Measurements from ENCODE around the gene ZBTB38. TPM values are rescaled to one million over a fixed set of nuclear protein-coding genes. Genes with fewer than 3 reads are reported as not detected.

The ZBTB38 gene
- total and polyA plus RNA-seq, 2 of the 13 experiments (the other 11 are each of a cell fraction or from before 2014, with no cell fraction given) = 26.8 to 51.7 TPM

DNA sequence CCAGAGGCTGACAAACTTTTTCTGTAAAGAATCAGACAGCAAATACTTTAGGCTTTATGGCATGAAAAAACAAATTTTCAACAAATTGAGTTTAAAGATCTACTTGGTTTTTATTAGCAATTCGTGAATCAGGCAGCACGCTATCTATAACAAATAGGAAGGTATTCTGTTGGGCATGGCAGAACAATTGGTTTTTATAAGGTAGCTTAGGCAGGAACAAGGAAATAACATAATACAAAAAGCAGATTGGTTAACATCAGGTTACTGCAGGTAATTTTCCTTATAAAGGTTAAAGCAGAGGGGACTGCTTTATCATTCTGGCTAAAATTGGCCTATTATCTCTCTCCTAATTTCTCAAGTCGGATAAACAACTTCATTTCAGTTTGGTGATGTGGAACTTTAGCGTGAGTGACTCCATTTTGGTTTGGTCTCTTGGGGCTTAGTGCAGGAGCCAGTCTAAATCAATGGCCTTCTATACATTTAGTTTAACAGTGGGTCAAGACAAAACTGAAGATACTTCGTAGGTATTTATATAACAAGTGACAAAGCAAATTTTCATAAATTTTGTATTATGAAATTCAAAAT, 26.8 kb downstream of the ZBTB38 start:
- H3K4me1 ChIP-seq (ENCODE audit: insufficient read depth, low read length) = peaks cover 42% of the 10 kb centered on the region
- TF ChIP-seq, protein P1, sequence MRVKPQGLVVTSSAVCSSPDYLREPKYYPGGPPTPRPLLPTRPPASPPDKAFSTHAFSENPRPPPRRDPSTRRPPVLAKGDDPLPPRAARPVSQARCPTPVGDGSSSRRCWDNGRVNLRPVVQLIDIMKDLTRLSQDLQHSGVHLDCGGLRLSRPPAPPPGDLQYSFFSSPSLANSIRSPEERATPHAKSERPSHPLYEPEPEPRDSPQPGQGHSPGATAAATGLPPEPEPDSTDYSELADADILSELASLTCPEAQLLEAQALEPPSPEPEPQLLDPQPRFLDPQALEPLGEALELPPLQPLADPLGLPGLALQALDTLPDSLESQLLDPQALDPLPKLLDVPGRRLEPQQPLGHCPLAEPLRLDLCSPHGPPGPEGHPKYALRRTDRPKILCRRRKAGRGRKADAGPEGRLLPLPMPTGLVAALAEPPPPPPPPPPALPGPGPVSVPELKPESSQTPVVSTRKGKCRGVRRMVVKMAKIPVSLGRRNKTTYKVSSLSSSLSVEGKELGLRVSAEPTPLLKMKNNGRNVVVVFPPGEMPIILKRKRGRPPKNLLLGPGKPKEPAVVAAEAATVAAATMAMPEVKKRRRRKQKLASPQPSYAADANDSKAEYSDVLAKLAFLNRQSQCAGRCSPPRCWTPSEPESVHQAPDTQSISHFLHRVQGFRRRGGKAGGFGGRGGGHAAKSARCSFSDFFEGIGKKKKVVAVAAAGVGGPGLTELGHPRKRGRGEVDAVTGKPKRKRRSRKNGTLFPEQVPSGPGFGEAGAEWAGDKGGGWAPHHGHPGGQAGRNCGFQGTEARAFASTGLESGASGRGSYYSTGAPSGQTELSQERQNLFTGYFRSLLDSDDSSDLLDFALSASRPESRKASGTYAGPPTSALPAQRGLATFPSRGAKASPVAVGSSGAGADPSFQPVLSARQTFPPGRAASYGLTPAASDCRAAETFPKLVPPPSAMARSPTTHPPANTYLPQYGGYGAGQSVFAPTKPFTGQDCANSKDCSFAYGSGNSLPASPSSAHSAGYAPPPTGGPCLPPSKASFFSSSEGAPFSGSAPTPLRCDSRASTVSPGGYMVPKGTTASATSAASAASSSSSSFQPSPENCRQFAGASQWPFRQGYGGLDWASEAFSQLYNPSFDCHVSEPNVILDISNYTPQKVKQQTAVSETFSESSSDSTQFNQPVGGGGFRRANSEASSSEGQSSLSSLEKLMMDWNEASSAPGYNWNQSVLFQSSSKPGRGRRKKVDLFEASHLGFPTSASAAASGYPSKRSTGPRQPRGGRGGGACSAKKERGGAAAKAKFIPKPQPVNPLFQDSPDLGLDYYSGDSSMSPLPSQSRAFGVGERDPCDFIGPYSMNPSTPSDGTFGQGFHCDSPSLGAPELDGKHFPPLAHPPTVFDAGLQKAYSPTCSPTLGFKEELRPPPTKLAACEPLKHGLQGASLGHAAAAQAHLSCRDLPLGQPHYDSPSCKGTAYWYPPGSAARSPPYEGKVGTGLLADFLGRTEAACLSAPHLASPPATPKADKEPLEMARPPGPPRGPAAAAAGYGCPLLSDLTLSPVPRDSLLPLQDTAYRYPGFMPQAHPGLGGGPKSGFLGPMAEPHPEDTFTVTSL (CRISPR knock-in tag; IDR thresholded peaks at IDR 0.05; ENCODE audit: borderline replicate concordance) = no peak
- DNase-seq (ENCODE audit: low spot score) (no peak), ATAC-seq (no peak), FAIRE-seq (no peak)
- WGBS (ENCODE audit: low lambda C conversion rate) = 95% methylated on average over 5 of the region's 5 CpGs
- H4K20me1 ChIP-seq (ENCODE audit: insufficient read depth, low read length) = no peaks in the 10 kb centered on the region
- no peak overlapping the region for H3K4me3 ChIP-seq (replicated peaks in 1 of 3; ENCODE audit: insufficient read depth in 1 of 3, low read depth in 2 of 3, low read length in 3 of 3)
- no peak overlapping the region for H2AFZ ChIP-seq (ENCODE audit: low read length)
- no peaks in the 10 kb centered on the region for H3K9me3 ChIP-seq (ENCODE audit: low read length)
- no peak overlapping the region for H3K27ac ChIP-seq (ENCODE audit: extremely low read length, insufficient read depth, low read length)
- no peaks in the 10 kb centered on the region for H3K79me2 ChIP-seq (ENCODE audit: insufficient read depth, low read length)
- H3K27me3 ChIP-seq (ENCODE audit: control insufficient read depth in 1 of 2, insufficient read depth in 2 of 2, low read length in 2 of 2) = no peaks in the 10 kb centered on the region
- H3K4me2 ChIP-seq (ENCODE audit: low read depth, low read length) = no peak overlapping the region
- ChIA-PET CTCF (ENCODE audit: low intra/inter-chr PET ratio, low total read pairs) (no interaction called here), POLR2A (no interaction called here)
- no peak overlapping the region for H3K9ac ChIP-seq (ENCODE audit: insufficient read depth, low read depth, low read length)
- intact Hi-C loops (cut with micrococcal nuclease; ENCODE audit: unreplicated experiment) (no loop called here), in situ Hi-C loops (cut with HindIII; ENCODE audit: extremely low pct_ligation_motif_present, low pct_unique_long_range_greater_than_20kb) (no loop called here)
- H3K36me3 ChIP-seq (replicated peaks in 1 of 2; ENCODE audit: control insufficient read depth in 1 of 2, insufficient read depth in 2 of 2, low read length in 2 of 2) = peaks cover 3 to 17% of the 10 kb centered on the region in 2 experiments
- no TSS peak for BruUV-seq (replicated peaks)

DNA sequence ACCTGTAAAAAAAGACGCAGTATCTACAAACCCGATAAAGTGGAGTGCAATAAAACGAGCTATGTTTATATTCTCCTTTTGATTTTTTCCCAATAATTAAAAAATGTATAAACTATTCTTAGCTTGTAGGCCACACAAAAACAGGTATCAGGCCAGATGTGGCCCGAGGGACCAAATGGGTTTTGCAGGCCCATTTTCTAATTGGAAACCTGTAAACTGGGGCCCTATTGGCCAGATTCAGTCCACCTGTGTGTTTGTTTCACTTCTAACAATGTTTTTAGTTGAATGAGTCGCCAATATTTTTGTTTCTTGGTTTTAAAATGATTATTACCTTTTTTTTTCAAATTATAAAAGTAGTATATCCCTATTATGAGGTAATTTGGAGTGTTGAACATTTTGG, 29.7 kb downstream of the ZBTB38 start:
- CTCF ChIA-PET (ENCODE audit: low intra/inter-chr PET ratio, low total read pairs) = no interaction called here
- no peak for TF ChIP-seq ETV6 (CRISPR knock-in tag; conservative IDR thresholded peaks at IDR 0.05)
- no peak overlapping the region for H3K9ac ChIP-seq (ENCODE audit: insufficient read depth, low read depth, low read length)
- no peak overlapping the region for H3K4me3 ChIP-seq (replicated peaks in 1 of 3; ENCODE audit: insufficient read depth in 1 of 3, low read depth in 2 of 3, low read length in 3 of 3)
- POLR2A ChIA-PET = no interaction called here
- no peaks in the 10 kb centered on the region; a peak in 1 of 5 replicates for H3K27me3 ChIP-seq (ENCODE audit: control insufficient read depth in 1 of 2, insufficient read depth in 2 of 2, low read length in 2 of 2)
- ATAC-seq (no peak), FAIRE-seq (no peak), DNase-seq (ENCODE audit: low spot score) (no peak)
- H3K79me2 ChIP-seq (ENCODE audit: insufficient read depth, low read length) = peaks cover 8% of the 10 kb centered on the region
- no peaks in the 10 kb centered on the region for H4K20me1 ChIP-seq (ENCODE audit: insufficient read depth, low read length)
- H3K36me3 ChIP-seq (replicated peaks in 1 of 2; ENCODE audit: control insufficient read depth in 1 of 2, insufficient read depth in 2 of 2, low read length in 2 of 2) = peaks cover 3 to 17% of the 10 kb centered on the region in 2 experiments
- H3K4me1 ChIP-seq (ENCODE audit: insufficient read depth, low read length) = peaks cover 41% of the 10 kb centered on the region
- BruUV-seq (replicated peaks) = no TSS peak
- no peaks in the 10 kb centered on the region for H3K9me3 ChIP-seq (ENCODE audit: low read length)
- intact Hi-C loops (cut with micrococcal nuclease; ENCODE audit: unreplicated experiment) (no loop called here), in situ Hi-C loops (cut with HindIII; ENCODE audit: extremely low pct_ligation_motif_present, low pct_unique_long_range_greater_than_20kb) (no loop called here)
- 95% methylated on average over 5 of the region's 5 CpGs for WGBS (ENCODE audit: low lambda C conversion rate)
- no peak overlapping the region for H2AFZ ChIP-seq (ENCODE audit: low read length)
- H3K27ac ChIP-seq (ENCODE audit: extremely low read length, insufficient read depth, low read length) = no peak overlapping the region
- H3K4me2 ChIP-seq (ENCODE audit: low read depth, low read length) = no peak overlapping the region

All from HepG2 (cell line).